DOHH2 (cell line): Measurements from ENCODE around the gene GDPGP1.
A peak's percentile ranks its signal among the peaks of the same experiment; 100 is the strongest.
"Not testable (repeated sequence)": the region's sequence is repeated elsewhere in the genome, so short reads cannot be mapped to it uniquely, and the experiment has no call there.

ENCODE experiments used
- H3F3A ChIP-seq: fragments of 200-600 bp; sonication (generic), shearing (Covaris generic); 2 replicates; pipeline ENCODE4 v1.6.0; 2016; ENCODE audit warnings: antibody characterized with exemption, mild to moderate bottlenecking; ENCODE audit not compliant: control insufficient read depth, insufficient read depth
- H3K27ac ChIP-seq: fragments of 200-600 bp; sonication (generic); 2 replicates; pipeline ENCODE4 v1.5.1; 2014; ENCODE audit warnings: low read depth, mild to moderate bottlenecking, low read length, moderate library complexity
- H3K27me3 ChIP-seq: fragments of 200-600 bp; sonication (generic); 2 replicates; pipeline ENCODE4 v1.6.1; 2014; ENCODE audit warnings: mild to moderate bottlenecking, low read length, mixed read lengths; ENCODE audit not compliant: control insufficient read depth
- H3K36me3 ChIP-seq: fragments of 200-600 bp; sonication (generic); 2 replicates; pipeline ENCODE4 v1.6.1; 2014; ENCODE audit warnings: mild to moderate bottlenecking, low read length, moderate library complexity, mixed read lengths; ENCODE audit not compliant: control insufficient read depth
- H3K4me1 ChIP-seq: fragments of 200-600 bp; sonication (generic); 2 replicates; pipeline ENCODE4 v1.6.1; 2014; ENCODE audit warnings: mild to moderate bottlenecking, low read length, mixed read lengths; ENCODE audit not compliant: control insufficient read depth
- H3K4me2 ChIP-seq: fragments of 200-600 bp; sonication (generic); 2 replicates; pipeline ENCODE4 v1.6.0; 2014; ENCODE audit warnings: mild to moderate bottlenecking, low read length, moderate library complexity
- H3K4me3 ChIP-seq: fragments of 200-600 bp; sonication (generic); 2 replicates; pipeline ENCODE4 v1.5.1; 2014; ENCODE audit warnings: mild to moderate bottlenecking, low read length, mixed read lengths
- H3K79me2 ChIP-seq: fragments of 200-600 bp; sonication (generic); 2 replicates; pipeline ENCODE4 v1.6.1; 2014; ENCODE audit warnings: mild to moderate bottlenecking, low read length, mixed read lengths; ENCODE audit not compliant: control insufficient read depth
- H3K9me2 ChIP-seq: fragments of 200-600 bp; sonication (generic); replicated peaks from 2 replicates; pipeline ENCODE4 v1.6.1; 2014; ENCODE audit warnings: mild to moderate bottlenecking, low read length, mixed read lengths; ENCODE audit not compliant: control insufficient read depth
- H3K9me3 ChIP-seq: fragments of 200-600 bp; sonication (generic); 2 replicates; pipeline ENCODE4 v1.6.1; 2014; ENCODE audit warnings: antibody characterized with exemption, low read length, mixed read lengths; ENCODE audit not compliant: control insufficient read depth, insufficient read depth
- H4K20me1 ChIP-seq: fragments of 200-600 bp; sonication (generic); 2 replicates; pipeline ENCODE4 v1.6.0; 2014; ENCODE audit warnings: low read depth, mild to moderate bottlenecking, antibody characterized with exemption, low read length, moderate library complexity; ENCODE audit not compliant: control insufficient read depth, insufficient read depth
- CTCF ChIP-seq: fragments of 200-600 bp; sonication (generic); IDR thresholded peaks from one replicate; pipeline ENCODE4 v1.5.1; 2014; ENCODE audit warnings: antibody characterized with exemption, mild to moderate bottlenecking, low read depth, low read length; ENCODE audit not compliant: poor library complexity, severe bottlenecking
- EZH2phosphoT487 ChIP-seq: fragments of 200-600 bp; sonication (generic); IDR thresholded peaks from 2 replicates; pipeline ENCODE4 v1.6.1; 2017; ENCODE audit warnings: borderline replicate concordance, mild to moderate bottlenecking, antibody characterized with exemption, low read length, moderate library complexity, mixed read lengths

GDPGP1 gene

DNA sequence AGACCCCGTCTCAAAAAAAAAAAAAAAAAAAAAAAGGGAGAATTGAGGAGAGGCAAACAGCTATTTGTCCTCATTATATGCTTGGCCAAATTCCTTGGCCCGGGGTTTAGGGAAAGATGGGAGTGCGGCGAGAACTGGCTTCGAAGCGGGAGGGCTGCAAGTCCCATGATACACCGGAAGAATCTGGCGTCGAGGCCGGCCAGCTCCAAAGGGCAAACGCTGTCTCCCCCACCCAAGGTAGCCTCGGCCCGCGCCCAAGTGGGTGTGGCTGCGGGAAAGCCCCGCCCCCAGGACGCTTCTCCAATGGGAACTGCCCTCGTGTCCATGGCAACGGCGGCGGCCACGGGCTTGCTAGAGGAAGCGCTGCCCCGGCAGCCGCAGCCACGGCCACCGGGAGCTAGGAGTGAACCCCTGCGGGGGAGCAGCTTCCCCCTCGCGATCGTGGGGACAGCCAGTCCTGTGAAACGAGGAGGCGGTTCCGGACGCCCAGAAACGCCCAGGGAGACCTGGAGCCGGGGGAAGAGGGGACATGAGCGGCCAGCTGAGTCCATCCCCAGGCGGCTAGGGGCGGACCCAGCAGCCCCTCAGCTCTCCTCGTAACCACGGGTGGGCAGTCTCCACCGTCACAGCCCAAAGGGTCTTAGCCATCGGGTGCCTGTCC is 15.3 kb downstream of the GDPGP1 start, which contains the start of gene TTLL13:
TTLL13 (plus strand) TSS at position 354 of the 661 bp plus-strand sequence. CDS start 1,075 bp downstream, outside the sequence.
- Histone ChIP-seq H3K4me1 (peaks cover 10% of the 10 kb centered on the region), H4K20me1 (no peaks in the 10 kb centered on the region), H3K4me2 (peak within 1 kb of the TSS; percentile 97), H3K4me3 (peak within 1 kb of the TSS; percentile 75), H3K36me3 (no peaks in the 10 kb centered on the region), H3K27ac (no peak within 1 kb of the TSS), H3K9me2 (no peaks in the 10 kb centered on the region), H3K27me3 (peaks cover 4% of the 10 kb centered on the region; the same call in 1 of the 2 replicates), H3F3A (peaks cover 7% of the 10 kb centered on the region; the same call in 1 of the 2 replicates), H3K9me3 (no peaks in the 10 kb centered on the region), H3K79me2 (no peaks in the 10 kb centered on the region)
- TF ChIP-seq CTCF: no peak
- TF ChIP-seq EZH2phosphoT487: no peak

- Histone ChIP-seq H3F3A (no peaks in the 10 kb centered on the region), H3K79me2 (no peaks in the 10 kb centered on the region), H3K4me3 (no peak overlapping the region), H3K4me1 (no peaks in the 10 kb centered on the region), H3K36me3 (no peaks in the 10 kb centered on the region), H3K4me2 (no peak overlapping the region), H3K9me2 (no peaks in the 10 kb centered on the region), H4K20me1 (no peaks in the 10 kb centered on the region), H3K27me3 (no peaks in the 10 kb centered on the region), H3K9me3 (no peaks in the 10 kb centered on the region), H3K27ac (no peak overlapping the region)
- TF ChIP-seq CTCF (no peak), EZH2phosphoT487 (no peak)
Observed at GRCh38 chr15:90257776-90258175, 23.8 kb downstream of the GDPGP1 start.

GRCh38 chr15:90259524-90259923 is 25.5 kb downstream of the GDPGP1 start:
- Histone ChIP-seq H3K27ac (no peak overlapping the region), H3F3A (peaks cover 8% of the 10 kb centered on the region; the same call in 1 of the 2 replicates), H3K27me3 (no peaks in the 10 kb centered on the region), H3K9me2 (no peaks in the 10 kb centered on the region), H3K4me1 (peaks cover 12% of the 10 kb centered on the region), H3K4me2 (no peak overlapping the region), H4K20me1 (no peaks in the 10 kb centered on the region), H3K9me3 (no peaks in the 10 kb centered on the region), H3K36me3 (no peaks in the 10 kb centered on the region), H3K79me2 (peaks cover 2% of the 10 kb centered on the region), H3K4me3 (no peak overlapping the region)
- no peak for TF ChIP-seq EZH2phosphoT487
- TF ChIP-seq CTCF: no peak

DNA sequence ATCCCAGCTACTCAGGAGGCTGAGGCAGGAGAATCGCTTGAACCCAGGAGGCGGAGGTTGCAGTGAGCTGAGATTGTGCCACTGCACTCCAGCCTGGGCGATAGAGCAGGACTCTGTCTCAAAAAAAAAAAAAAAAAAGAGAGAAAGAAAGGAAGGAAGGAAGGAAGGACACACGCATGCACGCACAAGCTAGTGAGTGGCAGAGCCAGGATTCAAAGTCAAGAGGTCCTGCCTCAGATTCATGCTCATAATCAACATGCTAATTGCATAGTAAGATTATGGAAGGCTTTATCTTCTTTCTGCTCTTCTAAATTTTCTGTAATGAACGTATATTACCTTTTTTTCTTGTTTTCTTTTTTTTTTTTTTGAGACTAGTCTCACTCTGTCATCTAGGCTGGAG is 26.7 kb downstream of the GDPGP1 start:
- not testable (repeated sequence) for H3K9me2 ChIP-seq, H4K20me1 ChIP-seq, H3K36me3 ChIP-seq, H3K4me2 ChIP-seq, H3F3A ChIP-seq, H3K4me3 ChIP-seq, H3K27ac ChIP-seq, H3K27me3 ChIP-seq, H3K9me3 ChIP-seq
- H3K4me1 ChIP-seq: peaks cover 18% of the 10 kb centered on the region
- peaks cover 10% of the 10 kb centered on the region for H3K79me2 ChIP-seq
